ENCODE results near the gene UBE2J2. TPM values are rescaled to one million over a fixed set of nuclear protein-coding genes. Genes with fewer than 3 reads are reported as not detected.

Gene UBE2J2
- total RNA-seq, 6 experiments from 2014 or later = 56.2 to 67.9 (median 61.1) TPM

- Mint-ChIP-seq H3K36me3 (ENCODE audit: low read depth) (no peaks in the 10 kb centered on the region), H3K4me1 (ENCODE audit: low read depth) (peaks cover 26% of the 10 kb centered on the region), H3K4me3 (peak within 1 kb of the TSS; percentile 94), H3K27me3 (ENCODE audit: insufficient read depth) (peaks cover 3% of the 10 kb centered on the region), H3K9me3 (no peaks in the 10 kb centered on the region), H3K27ac (peak within 1 kb of the TSS; percentile 87)
- 0 out of 2 replicates have a peak, but pooled peaks have one; percentile 13 for TF ChIP-seq CTCF (IDR thresholded peaks at IDR 0.05)
- DNase-seq = peak; percentile 92
Measured at GRCh38 chr1:1307923-1308755, 34.5 kb upstream of the UBE2J2 start, which contains the start of the genes ACAP3 and PUSL1. Gene ACAP3, minus strand, starts transcription at chr1:1307930. Its CDS starts 115 bp downstream, at chr1:1307815. Gene PUSL1, plus strand, starts transcription at chr1:1308597. Its CDS starts 47 bp downstream, at chr1:1308644.

DNA sequence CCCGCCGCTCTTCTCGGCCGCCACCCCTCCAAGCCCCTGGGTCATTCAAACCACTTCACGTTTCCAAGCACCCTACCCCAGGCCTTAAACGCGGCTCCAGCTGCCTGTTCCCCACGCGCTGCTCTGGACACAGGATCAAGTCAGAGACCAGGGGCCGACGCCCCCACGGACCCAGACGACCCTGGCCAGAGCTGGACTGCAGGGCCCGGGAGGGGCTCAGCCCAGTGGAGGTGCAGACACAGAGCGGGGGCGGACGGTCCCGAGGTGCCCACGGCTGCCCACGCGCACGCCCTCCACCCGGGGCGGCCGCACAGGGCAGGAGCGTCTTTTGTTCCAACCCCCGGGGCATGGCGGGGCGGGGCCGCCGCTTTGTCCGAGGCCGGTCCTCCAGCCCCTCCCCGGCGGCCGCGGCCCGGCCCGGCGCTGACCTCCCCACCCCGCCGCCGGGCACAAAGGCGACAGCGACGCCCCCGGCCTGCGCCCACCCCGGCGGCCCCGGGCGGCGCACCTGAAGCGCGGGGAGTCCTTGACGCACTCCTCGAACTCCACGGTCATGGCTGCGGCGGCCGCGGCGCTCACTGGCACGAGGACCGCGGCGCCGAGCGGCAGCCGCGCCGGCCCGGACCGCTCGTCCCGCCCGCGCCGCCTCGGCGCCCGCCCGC lies 33.7 kb upstream of the UBE2J2 start:
- Mint-ChIP-seq H3K27me3 (ENCODE audit: insufficient read depth) (peaks cover 1% of the 10 kb centered on the region), H3K9me3 (no peaks in the 10 kb centered on the region), H3K36me3 (ENCODE audit: low read depth) (no peaks in the 10 kb centered on the region), H3K4me3 (peak overlapping the region; percentile 94), H3K27ac (peak overlapping the region; percentile 87), H3K4me1 (ENCODE audit: low read depth) (peaks cover 26% of the 10 kb centered on the region)
- no peak for TF ChIP-seq CTCF (IDR thresholded peaks at IDR 0.05)
- no peak for DNase-seq

DNA sequence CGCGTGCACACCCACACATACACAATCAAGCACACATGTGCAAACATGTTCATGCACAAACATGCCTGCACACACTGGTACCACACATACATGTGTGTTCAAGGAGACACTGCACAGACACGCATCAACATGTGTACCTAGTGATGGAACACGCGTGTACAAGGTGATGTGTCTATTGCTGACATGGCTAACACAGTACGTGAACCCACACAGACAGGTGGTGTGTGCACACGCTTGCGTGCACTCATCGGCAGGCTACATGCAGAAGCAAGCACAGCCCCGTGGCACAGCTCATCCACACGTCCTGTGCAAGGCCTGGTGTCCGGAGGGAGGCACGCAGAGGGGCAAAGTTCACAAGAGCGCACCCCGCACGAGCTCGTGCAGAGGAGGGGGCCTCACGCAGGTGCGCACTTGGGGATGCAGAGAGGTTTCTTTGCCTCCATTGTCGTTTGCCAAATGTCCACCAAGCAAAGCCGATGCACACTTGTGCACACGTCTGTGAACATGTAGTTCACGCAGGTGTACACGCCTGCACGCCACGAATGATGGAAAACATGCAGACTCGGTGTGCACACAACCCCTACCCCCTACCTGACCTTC lies 33.1 kb upstream of the UBE2J2 start:
- peaks cover 1% of the 10 kb centered on the region for H3K27me3 Mint-ChIP-seq (ENCODE audit: insufficient read depth)
- no peaks in the 10 kb centered on the region for H3K36me3 Mint-ChIP-seq (ENCODE audit: low read depth)
- H3K4me3 Mint-ChIP-seq = peak overlapping the region; percentile 94
- no peaks in the 10 kb centered on the region for H3K9me3 Mint-ChIP-seq
- no peak for TF ChIP-seq CTCF (IDR thresholded peaks at IDR 0.05)
- peak overlapping the region; percentile 87 for H3K27ac Mint-ChIP-seq
- DNase-seq = no peak
- H3K4me1 Mint-ChIP-seq (ENCODE audit: low read depth) = peaks cover 26% of the 10 kb centered on the region

GRCh38 chr1:1306070-1306660 lies 32.5 kb upstream of the UBE2J2 start:
- Mint-ChIP-seq H3K9me3 (no peaks in the 10 kb centered on the region), H3K36me3 (ENCODE audit: low read depth) (no peaks in the 10 kb centered on the region), H3K27me3 (ENCODE audit: insufficient read depth) (peaks cover 1% of the 10 kb centered on the region), H3K27ac (peak overlapping the region; percentile 87), H3K4me1 (ENCODE audit: low read depth) (peaks cover 26% of the 10 kb centered on the region), H3K4me3 (peak overlapping the region; percentile 94)
- TF ChIP-seq CTCF (IDR thresholded peaks at IDR 0.05) = peak; percentile 29; the same call in 1 of the 2 replicates
- no peak for DNase-seq

Data from HFFc6 (cell line).